ENCODE results near the gene SHC4.
"Not testable (repeated sequence)": the region's sequence is repeated elsewhere in the genome, so short reads cannot be mapped to it uniquely, and the experiment has no call there.

SHC4 gene

DNA sequence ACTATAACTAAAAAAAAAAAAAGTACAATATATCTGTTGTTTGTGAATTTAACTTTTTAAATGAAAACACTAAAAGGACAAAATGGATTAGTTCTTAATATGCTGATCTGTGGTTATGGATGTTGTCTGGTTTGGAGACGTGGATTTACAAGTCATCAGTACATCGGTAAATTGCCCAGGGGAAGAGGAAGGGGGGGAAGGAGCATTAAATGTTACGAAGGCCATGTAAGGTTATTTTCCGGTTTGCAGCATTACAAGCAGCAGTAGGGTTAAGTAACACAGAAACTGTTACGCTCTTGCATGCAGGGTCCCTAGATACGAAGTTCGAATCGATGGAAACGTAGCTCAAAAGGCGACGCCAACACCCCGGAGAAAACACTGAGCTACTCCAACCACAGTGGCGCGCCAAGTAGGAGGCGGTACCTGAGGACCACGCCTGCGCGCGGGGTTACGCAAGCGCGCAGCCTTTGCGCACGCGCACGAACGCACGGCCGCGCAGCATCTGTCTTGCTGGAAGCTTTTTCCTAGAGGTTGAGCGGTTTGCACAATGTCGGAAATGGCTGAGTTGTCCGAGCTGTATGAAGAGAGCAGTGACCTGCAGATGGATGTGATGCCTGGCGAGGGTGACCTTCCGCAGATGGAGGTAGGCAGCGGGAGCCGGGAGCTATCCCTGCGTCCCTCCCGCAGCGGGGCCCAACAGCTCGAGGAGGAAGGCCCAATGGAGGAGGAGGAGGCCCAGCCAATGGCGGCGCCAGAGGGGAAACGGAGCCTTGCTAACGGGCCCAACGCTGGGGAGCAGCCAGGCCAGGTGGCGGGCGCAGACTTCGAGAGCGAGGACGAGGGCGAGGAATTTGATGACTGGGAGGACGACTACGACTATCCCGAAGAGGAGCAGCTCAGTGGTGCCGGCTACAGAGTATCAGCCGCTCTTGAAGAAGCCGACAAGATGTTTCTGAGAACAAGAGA is 85.8 kb downstream of the SHC4 start, which contains the start of gene EID1:
Gene EID1, plus strand, starts transcription at position 505 of the 966 bp plus-strand sequence. Its CDS starts 43 bp downstream, at position 548.
- DNase-seq: peak; percentile 92

- DNase-seq: no peak
Observed at GRCh38 chr15:48876057-48876456, 87.7 kb downstream of the SHC4 start.

GRCh38 chr15:48875241-48875960 is 88.3 kb downstream of the SHC4 start:
- no peak for DNase-seq

DNA sequence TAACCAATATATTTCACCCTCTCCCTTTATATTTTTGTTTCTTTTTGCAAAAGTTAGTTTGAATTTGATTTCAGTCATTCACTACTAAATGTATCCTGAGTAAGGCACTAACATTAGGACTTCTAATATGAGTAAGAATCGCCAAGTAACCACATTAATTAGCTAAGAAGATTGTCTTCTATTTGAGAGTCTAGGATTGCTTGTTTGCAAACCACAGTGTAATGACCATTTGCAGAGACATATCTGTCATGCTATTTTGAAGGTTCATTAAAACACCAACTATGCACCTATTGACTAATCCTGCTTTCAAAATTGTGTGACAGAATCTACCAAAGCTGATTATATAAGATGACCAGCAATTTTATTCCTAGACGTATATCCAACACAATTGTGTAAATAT is 91.1 kb downstream of the SHC4 start:
- no peak for DNase-seq

DNA sequence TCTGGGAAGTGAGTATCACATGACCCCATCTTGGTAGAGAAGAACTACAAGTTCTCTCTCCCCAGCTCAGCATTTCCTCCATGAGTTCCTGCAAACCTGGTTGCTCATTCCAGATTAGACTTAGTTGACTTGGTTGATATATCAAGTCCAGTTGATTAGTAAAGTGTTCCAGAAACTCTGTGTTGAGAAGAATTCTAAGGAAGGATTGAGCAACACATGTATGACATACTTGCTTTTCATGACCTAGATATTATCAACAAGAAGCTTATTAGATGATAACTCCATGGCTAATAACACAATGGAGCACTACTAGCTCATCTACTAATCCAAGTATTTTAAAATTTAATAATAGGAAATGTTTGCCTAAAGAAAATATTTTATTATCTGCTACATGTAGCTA is 92.2 kb downstream of the SHC4 start:
- no peak for DNase-seq

GRCh38 chr15:48869966-48870365 is 93.8 kb downstream of the SHC4 start:
- DNase-seq: no peak

GRCh38 chr15:48868536-48868935 is 95.2 kb downstream of the SHC4 start:
- peak; percentile 82 for DNase-seq

DNA sequence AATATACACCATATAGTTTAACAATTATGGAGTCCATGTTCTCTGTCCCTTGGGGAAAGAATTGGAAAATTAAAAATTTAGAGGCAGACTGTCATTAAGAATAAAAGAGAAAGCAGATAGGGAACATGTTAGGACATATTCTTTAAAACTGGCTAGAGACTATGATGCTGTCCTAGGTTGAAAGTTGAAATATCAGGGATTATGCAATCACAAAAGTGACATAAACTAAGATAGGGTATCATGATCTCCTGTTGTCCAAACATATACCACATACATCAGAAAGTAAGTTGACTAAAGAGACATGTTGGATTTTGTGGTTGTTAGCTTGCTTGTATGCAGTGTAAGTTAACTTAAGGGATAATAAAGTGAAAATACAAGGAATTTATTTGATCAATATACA is 95.7 kb downstream of the SHC4 start:
- DNase-seq: no peak

GRCh38 chr15:48866141-48866563 is 97.6 kb downstream of the SHC4 start:
- DNase-seq: peak; percentile 78

GRCh38 chr15:48865370-48866079 is 98.2 kb downstream of the SHC4 start:
- DNase-seq: peak; percentile 89

DNA sequence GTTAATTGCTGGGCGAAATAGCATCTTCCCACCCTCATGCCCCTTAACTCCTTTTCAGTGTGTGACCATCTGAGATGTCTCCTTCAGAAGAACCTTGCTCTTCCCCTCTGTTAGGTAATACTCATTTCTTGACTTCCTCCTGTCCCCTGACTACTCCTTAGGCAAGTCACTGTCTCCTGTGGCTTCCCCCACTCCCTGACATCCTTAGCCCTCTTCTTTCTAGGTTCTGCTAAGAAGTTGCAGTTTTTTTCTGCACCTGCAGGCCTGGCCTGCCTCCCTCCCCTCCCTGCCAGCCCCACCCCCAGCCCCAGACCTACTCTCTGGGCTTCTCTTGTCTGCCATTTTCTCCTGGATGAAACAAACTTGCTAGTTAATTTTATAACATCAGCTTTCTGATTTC is 101.0 kb downstream of the SHC4 start:
- DNase-seq: no peak

DNA sequence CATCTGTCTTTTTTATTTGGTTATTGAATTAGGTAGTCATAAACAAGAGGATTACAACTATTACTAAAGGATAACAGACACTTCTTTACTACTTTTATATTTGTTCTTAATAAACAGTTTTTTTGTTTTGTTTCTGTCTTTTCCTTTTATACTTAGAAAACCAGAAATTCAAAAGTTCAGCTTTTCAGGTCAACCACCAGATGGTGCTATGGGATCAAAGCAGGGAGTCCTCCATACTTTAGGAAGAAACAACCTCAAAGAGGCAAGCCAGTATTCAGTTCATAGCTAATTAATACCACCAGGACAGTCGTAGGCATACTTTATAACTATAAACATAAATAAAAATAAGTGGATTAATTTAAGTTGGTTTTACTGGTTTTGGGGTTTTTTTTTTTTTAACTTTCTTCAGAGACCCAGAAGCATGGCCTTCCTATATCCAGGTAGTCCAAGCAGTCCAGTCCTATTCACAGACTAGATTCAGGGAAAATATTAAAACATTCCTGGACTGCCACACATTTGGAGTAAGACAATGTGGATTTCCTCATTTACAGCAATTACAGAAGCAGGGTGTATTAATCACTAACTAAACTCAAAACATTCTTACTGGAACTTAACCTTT is 101.8 kb downstream of the SHC4 start:
- peak; percentile 66 for DNase-seq

DNA sequence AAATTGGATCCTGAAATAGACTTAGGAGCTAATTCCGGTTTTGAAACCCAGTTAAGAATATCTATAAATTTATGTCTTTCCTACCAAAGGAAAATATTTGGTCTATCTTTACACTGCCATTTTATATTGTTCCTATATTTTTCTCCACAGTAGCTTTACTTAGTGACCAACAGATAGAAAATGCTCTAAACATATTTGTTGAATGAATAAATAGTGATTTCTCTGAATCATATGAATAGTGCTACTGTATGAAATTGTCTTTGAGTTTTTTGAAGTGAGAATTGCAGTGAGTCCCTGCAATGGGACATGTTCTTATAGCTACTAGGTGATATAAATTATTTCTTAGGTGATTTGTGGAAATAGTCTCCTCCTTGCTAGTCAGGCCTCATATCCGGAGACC is 104.3 kb downstream of the SHC4 start:
- peak; percentile 57 for DNase-seq

DNA sequence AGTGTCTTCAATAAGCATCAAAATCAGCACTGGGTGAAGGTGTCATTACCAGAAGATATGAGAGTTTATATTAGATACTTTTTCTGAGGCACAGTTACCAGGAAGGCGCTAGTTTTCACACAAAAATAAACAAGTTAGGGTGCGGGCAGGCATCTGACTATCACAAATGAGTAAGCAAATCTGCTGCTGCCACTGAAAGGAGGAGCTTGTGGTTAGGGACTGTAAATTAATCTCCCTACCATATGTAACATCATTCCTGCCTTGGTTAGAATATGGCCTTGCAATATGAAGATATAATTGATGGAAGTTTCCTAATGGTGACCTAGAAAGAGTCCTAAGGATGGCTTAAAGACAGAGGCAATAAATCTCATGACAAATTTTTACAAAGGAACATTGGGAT is 105.3 kb downstream of the SHC4 start:
- peak; percentile 69 for DNase-seq

- peak; percentile 72 for DNase-seq
Observed at GRCh38 chr15:48856942-48857341, 106.8 kb downstream of the SHC4 start.

DNA sequence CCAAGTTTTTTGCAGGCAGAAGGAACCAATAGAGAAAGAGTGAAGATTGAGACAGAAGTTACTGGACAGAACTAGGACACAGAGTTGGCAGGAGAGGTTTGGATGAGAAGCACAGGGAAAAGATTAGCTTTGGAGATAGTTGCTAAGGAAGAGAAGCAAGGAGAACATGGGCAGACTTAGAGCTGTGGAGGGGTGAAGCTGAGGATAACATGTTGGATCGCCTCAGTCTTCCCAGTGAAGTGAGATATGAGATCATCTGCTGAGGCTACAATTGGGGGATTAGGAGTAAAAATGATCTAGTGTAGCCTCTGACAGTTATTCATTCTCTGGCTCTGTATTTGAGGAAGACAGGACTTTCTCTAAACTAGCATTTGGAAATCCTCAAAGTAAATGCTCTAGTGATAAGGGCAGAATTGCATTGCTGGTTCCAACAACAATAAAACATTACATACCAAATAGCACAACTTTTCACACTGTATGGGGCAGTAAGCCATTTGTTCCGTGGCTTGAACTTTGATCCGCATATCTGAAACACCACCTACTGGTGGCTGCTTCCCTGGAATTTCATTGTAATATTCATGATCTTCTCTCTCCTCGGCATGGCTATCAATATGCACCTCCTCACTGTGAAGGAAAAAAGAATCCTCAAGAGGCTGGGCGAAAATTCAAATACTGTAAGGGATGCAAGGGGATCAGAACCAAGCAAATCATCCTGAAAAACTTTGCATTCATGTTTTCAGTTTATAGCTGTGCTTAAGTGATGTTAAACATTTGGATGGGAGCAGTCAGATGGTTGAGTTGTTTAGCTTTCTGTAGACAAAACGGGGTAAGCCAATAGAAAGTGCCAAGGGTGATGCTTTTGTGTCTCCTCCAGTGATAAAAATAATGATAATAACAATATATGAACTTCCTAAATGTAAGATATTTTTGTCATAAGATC is 107.9 kb downstream of the SHC4 start:
- DNase-seq: peak; percentile 64

GRCh38 chr15:48854434-48854833 is 109.3 kb downstream of the SHC4 start:
- not testable (repeated sequence) for DNase-seq

DNA sequence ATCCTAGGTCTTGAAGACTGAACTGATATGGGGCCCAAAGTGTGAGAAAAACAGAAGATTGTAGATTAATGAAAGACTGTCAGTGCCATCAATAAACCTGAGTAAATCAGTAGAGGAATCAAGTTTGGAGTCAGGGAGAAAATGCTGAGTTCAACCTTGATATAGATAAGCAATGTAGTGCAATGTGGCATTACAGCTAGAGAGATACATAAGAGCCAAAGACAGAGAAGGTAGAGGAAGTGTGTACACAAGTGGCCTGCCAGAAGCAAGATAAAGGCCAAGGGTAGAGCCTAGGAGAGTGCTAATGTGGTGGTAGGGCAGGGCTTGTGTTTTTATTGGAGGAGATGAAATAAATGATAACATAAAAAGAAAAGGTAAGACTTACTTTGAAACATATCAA is 111.8 kb downstream of the SHC4 start:
- DNase-seq: no peak

- no peak for DNase-seq
Observed at GRCh38 chr15:48850648-48851047, 113.1 kb downstream of the SHC4 start.

DNA sequence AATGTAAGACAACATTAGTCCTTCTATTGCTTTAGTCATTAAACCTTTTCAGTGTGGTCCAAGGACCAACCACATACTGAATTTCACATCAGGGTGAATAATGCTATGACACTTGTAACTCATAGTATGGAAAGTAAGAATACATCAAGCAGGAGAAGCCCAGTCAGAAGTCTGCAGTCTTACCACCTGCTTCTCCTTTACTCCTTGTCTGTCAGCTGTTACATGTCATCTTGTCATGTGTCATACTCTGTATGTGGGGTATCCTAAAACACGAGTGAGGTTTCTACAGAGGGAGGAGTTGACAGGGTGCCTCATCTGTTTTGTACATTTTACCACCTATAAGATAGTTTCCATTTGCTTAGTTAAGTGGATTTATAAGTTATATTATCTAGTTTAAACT is 118.6 kb downstream of the SHC4 start:
- no peak for DNase-seq

DNA sequence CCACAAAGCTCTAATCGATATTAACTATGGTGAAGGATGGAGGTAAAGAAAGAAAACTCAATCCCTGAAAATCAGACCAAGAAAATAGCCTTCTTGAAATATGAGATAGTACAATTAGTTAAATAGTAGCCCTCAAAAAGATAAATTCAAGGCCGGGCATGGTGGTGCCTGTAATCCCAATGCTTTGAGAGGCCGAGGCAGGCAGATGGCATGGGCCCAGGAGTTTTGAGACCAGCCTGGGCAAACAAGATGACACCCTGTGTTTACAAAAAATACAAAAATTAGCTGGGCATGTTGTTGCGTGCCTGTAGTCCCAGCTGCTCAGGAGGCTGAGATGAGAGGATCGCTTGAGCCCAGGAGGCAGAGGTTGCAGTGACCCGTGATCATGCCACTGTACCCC is 121.2 kb downstream of the SHC4 start:
- DNase-seq: no peak
